ENCODE data around the gene RBMXL3.
A peak's percentile ranks its signal among the peaks of the same experiment; 100 is the strongest.

RBMXL3 gene

GRCh38 chrX:115189110-115189509 lies at the start of gene RBMXL3:
Gene RBMXL3 (plus strand): TSS chrX:115189410. CDS start chrX:115189442, 32 bp downstream.
- Histone ChIP-seq H3K4me1 (ENCODE audit: low read length) (no peaks in the 10 kb centered on the region), H3K9me3 (ENCODE audit: insufficient read depth, low read length) (no peaks in the 10 kb centered on the region), H3K27me3 (ENCODE audit: low read depth, low read length) (no peaks in the 10 kb centered on the region), H3K36me3 (replicated peaks; ENCODE audit: low read depth, low read length) (no peaks in the 10 kb centered on the region), H3K79me2 (ENCODE audit: low read length) (no peaks in the 10 kb centered on the region), H4K20me1 (ENCODE audit: insufficient read depth, low read length) (no peaks in the 10 kb centered on the region), H2AFZ (ENCODE audit: low read depth, low read length) (no peak within 1 kb of the TSS), H3K27ac (ENCODE audit: low read length) (no peak within 1 kb of the TSS), H3K4me3 (ENCODE audit: low read length) (no peak within 1 kb of the TSS), H3K9ac (ENCODE audit: low read length) (no peak within 1 kb of the TSS), H3K4me2 (ENCODE audit: low read length) (no peak within 1 kb of the TSS)
- TF ChIP-seq EZH2phosphoT487 (IDR thresholded peaks at IDR 0.05; ENCODE audit: low read depth) (no peak), CTCF (IDR thresholded peaks at IDR 0.05; ENCODE audit: low read depth, low read length) (no peak)

GRCh38 chrX:115142057-115142456 lies 47.2 kb upstream of the RBMXL3 start:
- Histone ChIP-seq H3K9ac (ENCODE audit: low read length) (no peak overlapping the region), H2AFZ (ENCODE audit: low read depth, low read length) (no peak overlapping the region), H3K27me3 (ENCODE audit: low read depth, low read length) (no peaks in the 10 kb centered on the region), H3K4me1 (ENCODE audit: low read length) (no peaks in the 10 kb centered on the region), H3K79me2 (ENCODE audit: low read length) (no peaks in the 10 kb centered on the region), H3K9me3 (ENCODE audit: insufficient read depth, low read length) (no peaks in the 10 kb centered on the region), H3K36me3 (replicated peaks; ENCODE audit: low read depth, low read length) (no peaks in the 10 kb centered on the region), H3K27ac (ENCODE audit: low read length) (no peak overlapping the region), H3K4me3 (ENCODE audit: low read length) (no peak overlapping the region), H4K20me1 (ENCODE audit: insufficient read depth, low read length) (no peaks in the 10 kb centered on the region), H3K4me2 (ENCODE audit: low read length) (no peak overlapping the region)
- no peak for TF ChIP-seq CTCF (IDR thresholded peaks at IDR 0.05; ENCODE audit: low read depth, low read length)
- no peak for TF ChIP-seq EZH2phosphoT487 (IDR thresholded peaks at IDR 0.05; ENCODE audit: low read depth)

- no peak overlapping the region for H2AFZ ChIP-seq (ENCODE audit: low read depth, low read length)
- no peak overlapping the region for H3K4me3 ChIP-seq (ENCODE audit: low read length)
- H3K79me2 ChIP-seq (ENCODE audit: low read length): no peaks in the 10 kb centered on the region
- no peaks in the 10 kb centered on the region for H3K9me3 ChIP-seq (ENCODE audit: insufficient read depth, low read length)
- H3K36me3 ChIP-seq (replicated peaks; ENCODE audit: low read depth, low read length): no peaks in the 10 kb centered on the region
- H3K4me1 ChIP-seq (ENCODE audit: low read length): no peaks in the 10 kb centered on the region
- no peak overlapping the region for H3K27ac ChIP-seq (ENCODE audit: low read length)
- H4K20me1 ChIP-seq (ENCODE audit: insufficient read depth, low read length): no peaks in the 10 kb centered on the region
- H3K4me2 ChIP-seq (ENCODE audit: low read length): no peak overlapping the region
- no peaks in the 10 kb centered on the region for H3K27me3 ChIP-seq (ENCODE audit: low read depth, low read length)
- no peak overlapping the region for H3K9ac ChIP-seq (ENCODE audit: low read length)
- peak; percentile 49 for TF ChIP-seq CTCF (IDR thresholded peaks at IDR 0.05; ENCODE audit: low read depth, low read length)
- no peak for TF ChIP-seq EZH2phosphoT487 (IDR thresholded peaks at IDR 0.05; ENCODE audit: low read depth)
Observed at GRCh38 chrX:115147220-115147619, 42.0 kb upstream of the RBMXL3 start.

- Histone ChIP-seq H2AFZ (ENCODE audit: low read depth, low read length) (no peak overlapping the region), H4K20me1 (ENCODE audit: insufficient read depth, low read length) (no peaks in the 10 kb centered on the region), H3K36me3 (replicated peaks; ENCODE audit: low read depth, low read length) (no peaks in the 10 kb centered on the region), H3K79me2 (ENCODE audit: low read length) (no peaks in the 10 kb centered on the region), H3K9me3 (ENCODE audit: insufficient read depth, low read length) (no peaks in the 10 kb centered on the region), H3K4me2 (ENCODE audit: low read length) (no peak overlapping the region), H3K9ac (ENCODE audit: low read length) (no peak overlapping the region), H3K27ac (ENCODE audit: low read length) (no peak overlapping the region), H3K4me3 (ENCODE audit: low read length) (no peak overlapping the region), H3K4me1 (ENCODE audit: low read length) (no peaks in the 10 kb centered on the region), H3K27me3 (ENCODE audit: low read depth, low read length) (no peaks in the 10 kb centered on the region)
- TF ChIP-seq CTCF (IDR thresholded peaks at IDR 0.05; ENCODE audit: low read depth, low read length): no peak
- TF ChIP-seq EZH2phosphoT487 (IDR thresholded peaks at IDR 0.05; ENCODE audit: low read depth): no peak
Observed at GRCh38 chrX:115173181-115173580, 16.0 kb upstream of the RBMXL3 start.

Data from OCI-LY3 (cell line).